H9 (cell line): Measurements from ENCODE around the gene UQCRFS1. TPM values are rescaled to one million over a fixed set of nuclear protein-coding genes. Genes with fewer than 3 reads are reported as not detected.

Experiments
- DNase-seq: peaks from one replicate; pipeline ENCODE4 v3.0.0-alpha.2; 2017
- H2AFZ ChIP-seq: one replicate; pipeline ENCODE4 v1.6.1; 2013; ENCODE audit warnings: mild to moderate bottlenecking, low read length, control low read depth, moderate library complexity
- H2AK5ac ChIP-seq: 2 replicates; pipeline ENCODE4 v1.6.1; 2013; ENCODE audit warnings: low read length, control low read depth, mixed read lengths; ENCODE audit not compliant: insufficient read length
- H2BK120ac ChIP-seq: one replicate; pipeline ENCODE4 v1.6.1; 2013; ENCODE audit warnings: low read depth, mild to moderate bottlenecking, low read length, control low read depth, inconsistent platforms; ENCODE audit not compliant: poor library complexity, severe bottlenecking
- H2BK12ac ChIP-seq: 2 replicates; pipeline ENCODE4 v1.6.1; 2013; ENCODE audit warnings: low read length, control low read depth, mixed read lengths, low read depth; ENCODE audit not compliant: insufficient read length
- H2BK15ac ChIP-seq: 2 replicates; pipeline ENCODE4 v1.6.1; 2013; ENCODE audit warnings: low read depth, low read length, control low read depth
- H2BK20ac ChIP-seq: one replicate; pipeline ENCODE4 v1.6.1; 2013; ENCODE audit warnings: low read depth, mild to moderate bottlenecking, low read length, control low read depth, inconsistent platforms; ENCODE audit not compliant: poor library complexity, severe bottlenecking
- H2BK5ac ChIP-seq: 2 replicates; pipeline ENCODE4 v1.6.1; 2013; ENCODE audit warnings: low read length, control low read depth, mixed read lengths; ENCODE audit not compliant: insufficient read length
- H3K14ac ChIP-seq: 2 replicates; pipeline ENCODE4 v1.6.1; 2013; ENCODE audit warnings: low read length, control low read depth; ENCODE audit not compliant: insufficient read depth
- H3K18ac ChIP-seq: 2 replicates; pipeline ENCODE4 v1.6.1; 2013; ENCODE audit warnings: low read depth, mild to moderate bottlenecking, mixed read lengths, low read length, control low read depth; ENCODE audit not compliant: insufficient read length
- H3K23ac ChIP-seq: 2 replicates; pipeline ENCODE4 v1.6.1; 2013; ENCODE audit warnings: low read length, control low read depth, mixed read lengths, low read depth; ENCODE audit not compliant: insufficient read length
- H3K23me2 ChIP-seq: 2 replicates; pipeline ENCODE4 v1.6.1; 2013; ENCODE audit warnings: low read depth, mild to moderate bottlenecking, mixed read lengths, low read length, control low read depth; ENCODE audit not compliant: insufficient read length, poor library complexity, severe bottlenecking
- H3K27ac ChIP-seq: 2 replicates; pipeline ENCODE4 v1.5.1; 2013; ENCODE audit warnings: low read length, control low read depth, mixed read lengths, low read depth; ENCODE audit not compliant: insufficient read length
- H3K27me3 ChIP-seq: 2 replicates; pipeline ENCODE4 v1.6.1; 2013; ENCODE audit warnings: low read length, control low read depth, inconsistent platforms; ENCODE audit not compliant: insufficient read depth
- H3K4ac ChIP-seq: 2 replicates; pipeline ENCODE4 v1.6.1; 2013; ENCODE audit warnings: low read depth, mild to moderate bottlenecking, control low read depth, inconsistent platforms, low read length, moderate library complexity
- H3K4me1 ChIP-seq: 2 replicates; pipeline ENCODE4 v1.6.1; 2013; ENCODE audit warnings: low read length, control low read depth, inconsistent platforms; ENCODE audit not compliant: insufficient read depth
- H3K4me2 ChIP-seq: 2 replicates; pipeline ENCODE4 v1.6.1; 2013; ENCODE audit warnings: low read length, control low read depth, mixed read lengths; ENCODE audit not compliant: insufficient read length, insufficient read depth
- H3K56ac ChIP-seq: 2 replicates; pipeline ENCODE4 v1.6.1; 2013; ENCODE audit warnings: low read depth, mild to moderate bottlenecking, mixed read lengths, low read length, control low read depth; ENCODE audit not compliant: insufficient read length
- H3K79me1 ChIP-seq: 2 replicates; pipeline ENCODE4 v1.6.1; 2013; ENCODE audit warnings: low read depth, mild to moderate bottlenecking, moderate library complexity, low read length, control low read depth, inconsistent platforms; ENCODE audit not compliant: insufficient read depth, poor library complexity, severe bottlenecking
- H3K79me2 ChIP-seq: 2 replicates; pipeline ENCODE4 v1.6.1; 2013; ENCODE audit warnings: low read length, control low read depth, inconsistent platforms; ENCODE audit not compliant: insufficient read depth
- H3K9ac ChIP-seq: 2 replicates; pipeline ENCODE4 v1.6.1; 2013; ENCODE audit warnings: low read length, control low read depth, mixed read lengths; ENCODE audit not compliant: insufficient read length; ENCODE audit errors: extremely low read depth
- H3K9me3 ChIP-seq: one replicate; pipeline ENCODE4 v1.6.1; 2013; ENCODE audit warnings: low read depth, low read length, inconsistent platforms; ENCODE audit not compliant: control insufficient read depth
- H3T11ph ChIP-seq: one replicate; pipeline ENCODE4 v1.6.1; 2013; ENCODE audit warnings: mild to moderate bottlenecking, low read length, control low read depth, inconsistent platforms
- H4K20me1 ChIP-seq: one replicate; pipeline ENCODE4 v1.6.1; 2013; ENCODE audit not compliant: control insufficient read depth, insufficient read length, insufficient read depth
- H4K5ac ChIP-seq: 2 replicates; pipeline ENCODE4 v1.6.1; 2013; ENCODE audit warnings: low read depth, mild to moderate bottlenecking, mixed read lengths, low read length, control low read depth; ENCODE audit not compliant: insufficient read length
- H4K8ac ChIP-seq: replicated peaks from 2 replicates; pipeline ENCODE4 v1.6.1; 2013; ENCODE audit warnings: low read length, control low read depth, mixed read lengths, low read depth; ENCODE audit not compliant: insufficient read length
- H4K91ac ChIP-seq: 2 replicates; pipeline ENCODE4 v1.6.1; 2013; ENCODE audit warnings: low read depth, mild to moderate bottlenecking, moderate library complexity, mixed read lengths, low read length, control low read depth; ENCODE audit not compliant: insufficient read length
- H3K27ac Mint-ChIP-seq, 3 experiments: 2 replicates in 2 of 3; 3 replicates in 1 of 3; pipeline ENCODE4 v1.8.0; 2020 to 2021; ENCODE audit warnings: mixed read lengths in 3 of 3, mild to moderate bottlenecking in 1 of 3, moderate library complexity in 1 of 3
- H3K27me3 Mint-ChIP-seq: 2 replicates; pipeline ENCODE4 v1.8.0; 2021; ENCODE audit warnings: low read depth, mild to moderate bottlenecking, moderate library complexity, mixed read lengths
- H3K36me3 Mint-ChIP-seq, 3 experiments: 2 replicates in 2 of 3; 3 replicates in 1 of 3; pipeline ENCODE4 v1.8.0; 2020 to 2021; ENCODE audit warnings: low read depth in 3 of 3, mixed read lengths in 3 of 3; ENCODE audit not compliant: insufficient read depth in 1 of 3
- H3K4me1 Mint-ChIP-seq, 2 experiments: 2 replicates each; pipeline ENCODE4 v1.8.0; 2020; ENCODE audit warnings: mixed read lengths in 2 of 2
- H3K4me3 Mint-ChIP-seq, 2 experiments: 2 replicates in 1 of 2; 3 replicates in 1 of 2; pipeline ENCODE4 v1.8.0; 2020 to 2021; ENCODE audit warnings: mild to moderate bottlenecking in 2 of 2, mixed read lengths in 2 of 2, moderate library complexity in 1 of 2
- H3K9me3 Mint-ChIP-seq, 2 experiments: 2 replicates in 1 of 2; 3 replicates in 1 of 2; pipeline ENCODE4 v1.8.0; 2020; ENCODE audit warnings: mild to moderate bottlenecking in 2 of 2, mixed read lengths in 2 of 2, moderate library complexity in 1 of 2
- CTCF ChIP-seq: fragments of 200-600 bp; sonication (generic); conservative IDR thresholded peaks from 3 replicates; pipeline ENCODE4 v1.8.0; 2021; ENCODE audit warnings: antibody characterized with exemption, mild to moderate bottlenecking
- WGBS: extraction: QIAGEN DNeasy Blood & Tissue Kit; methylation state at CpG from one replicate; pipeline ENCODE4 v1.1.7; 2013; ENCODE audit warnings: missing lambda C conversion rate, low lambda C conversion rate, mixed read lengths; ENCODE audit not compliant: insufficient read length; ENCODE audit errors: extremely low coverage; 5-methylcytosine and 5-hydroxymethylcytosine counted together
- total RNA-seq: library from RNA; stranded (reverse); gene quantifications from 2 replicates; pipeline ENCODE4 v1.2.1, GENCODE V29; 2021

The UQCRFS1 gene
- total RNA-seq, 1 experiment from 2014 or later, result 46.1 TPM

GRCh38 chr19:29215322-29215845 lies 2.4 kb upstream of the UQCRFS1 start:
- Histone ChIP-seq H3T11ph (no peak overlapping the region), H2BK12ac (no peak overlapping the region), H3K9me3 (no peaks in the 10 kb centered on the region), H3K4me2 (no peak overlapping the region), H2BK20ac (no peak overlapping the region), H3K79me2 (peaks cover 16% of the 10 kb centered on the region), H2AK5ac (no peak overlapping the region), H3K79me1 (no peaks in the 10 kb centered on the region), H3K9ac (no peak overlapping the region), H3K18ac (no peak overlapping the region), H2BK15ac (no peak overlapping the region), H3K23me2 (peaks cover 5% of the 10 kb centered on the region), H4K8ac (no peak overlapping the region), H4K91ac (no peak overlapping the region), H3K27ac (no peak overlapping the region), H3K14ac (no peak overlapping the region), H4K20me1 (no peaks in the 10 kb centered on the region), H2AFZ (no peak overlapping the region), H2BK5ac (no peak overlapping the region), H3K23ac (no peak overlapping the region), H3K56ac (no peak overlapping the region), H3K4ac (no peak overlapping the region), H3K27me3 (no peaks in the 10 kb centered on the region), H3K4me1 (no peaks in the 10 kb centered on the region; the same call in 1 of the 2 replicates), H4K5ac (no peak overlapping the region), H2BK120ac (no peak overlapping the region)
- peaks cover 2% of the 10 kb centered on the region for H3K27me3 Mint-ChIP-seq
- WGBS, result no CpG with 5 or more reads among the region's 7 CpGs
- DNase-seq, result no peak
- no peak overlapping the region for H3K27ac Mint-ChIP-seq
- peaks cover 31 to 32% of the 10 kb centered on the region in 2 experiments for H3K4me1 Mint-ChIP-seq
- H3K4me3 Mint-ChIP-seq, result no peak overlapping the region
- H3K9me3 Mint-ChIP-seq, result peaks cover 4 to 9% of the 10 kb centered on the region in 2 experiments
- H3K36me3 Mint-ChIP-seq, result peaks cover 16 to 21% (median 17%) of the 10 kb centered on the region in 3 experiments
- TF ChIP-seq CTCF, result no peak
